IMR-90 (cell line): ENCODE data around the gene BATF. TPM values are rescaled to one million over a fixed set of nuclear protein-coding genes. Genes with fewer than 3 reads are reported as not detected.

Source experiments
- ATAC-seq: fragments of 200-7000 bp; cut with Tn5 transposase; 2 replicates; pipeline ENCODE4 v1.9.1; 2020; ENCODE audit warnings: low read depth, mild to moderate bottlenecking, moderate library complexity
- BruUV-seq: library from RNA; stranded (reverse); fragments of 400-500 nt; replicated peaks from 2 replicates; lab custom pipeline; 2021; lab: Mats Ljungman, UMichigan
- CTCF ChIA-PET: fragments of 300-600 bp; formaldehyde crosslinking; extraction: SDS; loops from one replicate; lab custom pipeline; 2021; ENCODE audit warnings: antibody characterized with exemption; lab: Yijun Ruan, JAX
- POLR2A ChIA-PET: fragments of 300-600 bp; sonication (Branson Sonifier 250); formaldehyde crosslinking; loops from one replicate; lab custom pipeline; 2022; ENCODE audit warnings: antibody characterized with exemption; ENCODE audit not compliant: unreplicated experiment; lab: Charles Lee
- DNase-seq: peaks from one replicate; pipeline ENCODE4 v3.0.0; 2013
- H2AFZ ChIP-seq: replicated peaks from 2 replicates; pipeline ENCODE3; 2013; ENCODE audit warnings: low read length, mild to moderate bottlenecking; ENCODE audit not compliant: poor library complexity
- H2AK5ac ChIP-seq: 2 replicates; pipeline ENCODE4 v1.6.1; 2013; ENCODE audit warnings: low read depth, low read length, inconsistent platforms
- H2AK9ac ChIP-seq: replicated peaks from 2 replicates; pipeline ENCODE3; 2013; ENCODE audit warnings: mild to moderate bottlenecking, low read depth, low read length, moderate library complexity; ENCODE audit not compliant: poor library complexity
- H2BK120ac ChIP-seq: 2 replicates; pipeline ENCODE4 v1.6.1; 2013; ENCODE audit warnings: low read depth, low read length, inconsistent platforms
- H2BK15ac ChIP-seq: 3 replicates; pipeline ENCODE4 v1.6.1; 2013; ENCODE audit warnings: low read depth, low read length, inconsistent platforms
- H2BK20ac ChIP-seq: 2 replicates; pipeline ENCODE4 v1.6.1; 2013; ENCODE audit warnings: low read depth, mild to moderate bottlenecking, inconsistent platforms, low read length, moderate library complexity
- H2BK5ac ChIP-seq: 2 replicates; pipeline ENCODE4 v1.6.1; 2013; ENCODE audit warnings: mild to moderate bottlenecking, low read depth, low read length, inconsistent platforms; ENCODE audit not compliant: poor library complexity, severe bottlenecking
- H3K14ac ChIP-seq: replicated peaks from 2 replicates; pipeline ENCODE4 v1.6.1; 2013; ENCODE audit warnings: low read depth, low read length, inconsistent platforms
- H3K18ac ChIP-seq: 2 replicates; pipeline ENCODE4 v1.6.1; 2013; ENCODE audit warnings: low read depth, low read length, control low read depth
- H3K23ac ChIP-seq: 2 replicates; pipeline ENCODE4 v1.6.1; 2013; ENCODE audit warnings: low read depth, low read length, inconsistent platforms
- H3K27ac ChIP-seq: 2 replicates; pipeline ENCODE4 v1.5.1; 2013; ENCODE audit warnings: mild to moderate bottlenecking, control low read depth, low read length; ENCODE audit not compliant: insufficient read depth
- H3K27me3 ChIP-seq: 2 replicates; pipeline ENCODE4 v1.6.1; 2013; ENCODE audit warnings: low read length; ENCODE audit not compliant: control insufficient read depth, insufficient read depth
- H3K36me3 ChIP-seq: 2 replicates; pipeline ENCODE4 v1.6.1; 2013; ENCODE audit warnings: low read length, mixed read lengths; ENCODE audit not compliant: control insufficient read depth, insufficient read depth
- H3K4ac ChIP-seq: 2 replicates; pipeline ENCODE4 v1.6.1; 2013; ENCODE audit warnings: low read depth, low read length, inconsistent platforms
- H3K4me1 ChIP-seq: 2 replicates; pipeline ENCODE4 v1.6.1; 2013; ENCODE audit warnings: low read length, mixed read lengths; ENCODE audit not compliant: control insufficient read depth, insufficient read depth
- H3K4me2 ChIP-seq: 2 replicates; pipeline ENCODE4 v1.6.1; 2013; ENCODE audit warnings: low read depth, mild to moderate bottlenecking, control low read depth, low read length, moderate library complexity
- H3K4me3 ChIP-seq: 2 replicates; pipeline ENCODE4 v1.5.1; 2013; ENCODE audit warnings: low read depth, mild to moderate bottlenecking, control low read depth, low read length, moderate library complexity; ENCODE audit not compliant: insufficient read depth
- H3K56ac ChIP-seq: 2 replicates; pipeline ENCODE4 v1.6.1; 2013; ENCODE audit warnings: low read length, inconsistent platforms; ENCODE audit not compliant: insufficient read depth; ENCODE audit errors: extremely low read depth
- H3K79me1 ChIP-seq, 2 experiments: 2 replicates each; pipeline ENCODE4 v1.6.1; 2013; ENCODE audit warnings: low read length in 2 of 2, inconsistent platforms in 1 of 2, low read depth in 1 of 2
- H3K9ac ChIP-seq: 2 replicates; pipeline ENCODE4 v1.6.1; 2013; ENCODE audit warnings: low read depth, low read length, control low read depth
- H3K9me1 ChIP-seq: 2 replicates; pipeline ENCODE4 v1.6.1; 2013; ENCODE audit warnings: low read length, inconsistent platforms; ENCODE audit not compliant: insufficient read depth
- H3K9me3 ChIP-seq: 2 replicates; pipeline ENCODE4 v1.6.1; 2013; ENCODE audit warnings: low read length; ENCODE audit not compliant: control insufficient read depth, insufficient read depth
- H4K20me1 ChIP-seq: 2 replicates; pipeline ENCODE4 v1.6.1; 2013; ENCODE audit warnings: low read length, inconsistent platforms; ENCODE audit not compliant: insufficient read depth
- H4K5ac ChIP-seq: 2 replicates; pipeline ENCODE4 v1.6.1; 2013; ENCODE audit warnings: mild to moderate bottlenecking, low read depth, low read length, control low read depth
- H4K8ac ChIP-seq, 2 experiments: 2 replicates each; pipeline ENCODE4 v1.6.1; 2013; ENCODE audit warnings: low read depth in 2 of 2, low read length in 2 of 2, control low read depth in 1 of 2, inconsistent platforms in 1 of 2
- H4K91ac ChIP-seq: 2 replicates; pipeline ENCODE4 v1.6.1; 2013; ENCODE audit warnings: low read depth, low read length, inconsistent platforms; ENCODE audit not compliant: insufficient read depth
- CHD1 ChIP-seq: IDR thresholded peaks from 2 replicates; pipeline ENCODE4 v1.6.1; 2012; ENCODE audit warnings: low read depth, low read length, improper control_type of control experiment
- MXI1 ChIP-seq: IDR thresholded peaks from 2 replicates; pipeline ENCODE4 v1.6.1; 2012; ENCODE audit warnings: low read depth, mild to moderate bottlenecking, low read length, moderate library complexity, borderline replicate concordance
- NFE2L2 ChIP-seq: fragments of 150-350 bp; IDR thresholded peaks from 2 replicates; pipeline ENCODE4 v1.6.1; 2016; ENCODE audit warnings: low read depth, mild to moderate bottlenecking, low read length
- RAD21 ChIP-seq: IDR thresholded peaks from 2 replicates; pipeline ENCODE4 v1.6.1; 2012; ENCODE audit warnings: low read length, improper control_type of control experiment
- RFX5 ChIP-seq: IDR thresholded peaks from 2 replicates; pipeline ENCODE4 v1.8.0; 2012; ENCODE audit warnings: low read depth, mild to moderate bottlenecking, low read length, moderate library complexity
- SMC3 ChIP-seq: fragments of 150-350 bp; IDR thresholded peaks from 2 replicates; pipeline ENCODE4 v1.6.1; 2016; ENCODE audit warnings: low read depth, mild to moderate bottlenecking, antibody characterized with exemption, low read length, moderate library complexity
- WGBS, 2 experiments: methylation state at CpG; one replicate each; pipeline versions ENCODE4 v1.1.5 to v1.1.7; 2013; ENCODE audit warnings: missing lambda C conversion rate in 2 of 2; ENCODE audit not compliant: insufficient read length in 1 of 2; ENCODE audit errors: extremely low coverage in 2 of 2; 5-methylcytosine and 5-hydroxymethylcytosine counted together
- dilution Hi-C: fragments of 300-500 bp; cut with HindIII; formaldehyde crosslinking; loops from one replicate; pipeline ENCODE4 v1.14.3; 2018; ENCODE audit warnings: low sequenced_read_pairs; ENCODE audit not compliant: unreplicated experiment
- in situ Hi-C: fragments of 300-500 bp; cut with MboI; formaldehyde crosslinking; loops from 3 replicates; pipeline ENCODE4 v1.14.3; 2019; ENCODE audit warnings: low sequenced_read_pairs, inconsistent platforms, mixed read lengths
- intact Hi-C: fragments of 100-400 bp; cut with micrococcal nuclease; formaldehyde crosslinking; loops from 2 replicates; pipeline ENCODE4 v1.10.0; 2022
- polyA plus RNA-seq, 3 experiments: library from polyadenylated mRNA; depleted of rRNA; stranded (reverse); fragments of >200 nt; gene quantifications; 2 replicates each; pipeline ENCODE4 v1.2.3, GENCODE V29; 2012; ENCODE audit warnings: low replicate concordance in 1 of 3
- total RNA-seq: library from RNA; depleted of rRNA; stranded (reverse); fragments of >200 nt; gene quantifications from 2 replicates; pipeline ENCODE4 v1.2.3, GENCODE V29; 2012
- TF ChIP-seq, protein P1 (sequence below): fragments of 150-350 bp; IDR thresholded peaks from 2 replicates; pipeline ENCODE4 v1.6.1; 2017; ENCODE audit warnings: mild to moderate bottlenecking, antibody characterized with exemption, low read length, low read depth
- TF ChIP-seq, protein P2 (sequence below): fragments of 150-350 bp; IDR thresholded peaks from 2 replicates; pipeline ENCODE4 v1.6.1; 2016; ENCODE audit warnings: low read depth, mild to moderate bottlenecking, low read length, moderate library complexity, borderline replicate concordance

BATF gene
- total and polyA plus RNA-seq, 2 of the 4 experiments (the other 2 are of a cell fraction): not detected

DNA sequence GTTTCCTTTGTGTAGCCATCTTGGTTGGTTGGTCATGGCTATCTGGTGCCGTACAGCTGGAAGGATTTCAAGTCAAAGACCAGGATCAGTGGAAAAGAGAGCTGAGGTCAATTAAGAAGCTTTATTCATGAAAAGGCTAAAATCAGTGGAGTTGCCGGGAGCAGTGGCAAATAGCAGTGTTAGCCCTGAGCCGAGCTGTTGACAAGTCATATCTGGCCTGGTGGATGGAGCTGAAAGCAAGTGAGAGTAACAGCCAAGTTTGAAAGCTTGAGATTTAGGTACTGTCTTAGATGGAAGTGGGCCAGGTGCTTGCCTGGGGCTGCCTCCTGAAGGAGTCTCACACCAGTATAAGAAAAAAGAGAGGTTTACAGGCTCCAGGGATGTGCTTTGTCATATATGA, 9.0 kb downstream of the BATF start:
- Histone ChIP-seq H4K5ac (no peak overlapping the region), H3K27me3 (peaks cover 10% of the 10 kb centered on the region), H3K36me3 (no peaks in the 10 kb centered on the region), H2BK120ac (no peak overlapping the region), H3K27ac (no peak overlapping the region), H3K4me1 (peaks cover 2% of the 10 kb centered on the region), H3K23ac (no peak overlapping the region), H3K14ac (0 out of 2 replicates have a peak overlapping the region, but pooled peaks have one; percentile 8), H2BK5ac (no peak overlapping the region), H3K79me1 (no peaks in the 10 kb centered on the region), H2AK9ac (no peak overlapping the region), H4K20me1 (no peaks in the 10 kb centered on the region), H4K8ac (no peak overlapping the region), H2AFZ (peak overlapping the region; percentile 25), H2BK15ac (no peak overlapping the region), H3K9me1 (peaks cover 3% of the 10 kb centered on the region), H3K4ac (no peak overlapping the region), H4K91ac (no peak overlapping the region), H2AK5ac (no peak overlapping the region), H3K56ac (no peak overlapping the region), H3K18ac (no peak overlapping the region), H3K4me2 (no peak overlapping the region), H3K9me3 (no peaks in the 10 kb centered on the region), H3K4me3 (no peak overlapping the region), H2BK20ac (no peak overlapping the region), H3K9ac (no peak overlapping the region)
- TF ChIP-seq, protein P1, sequence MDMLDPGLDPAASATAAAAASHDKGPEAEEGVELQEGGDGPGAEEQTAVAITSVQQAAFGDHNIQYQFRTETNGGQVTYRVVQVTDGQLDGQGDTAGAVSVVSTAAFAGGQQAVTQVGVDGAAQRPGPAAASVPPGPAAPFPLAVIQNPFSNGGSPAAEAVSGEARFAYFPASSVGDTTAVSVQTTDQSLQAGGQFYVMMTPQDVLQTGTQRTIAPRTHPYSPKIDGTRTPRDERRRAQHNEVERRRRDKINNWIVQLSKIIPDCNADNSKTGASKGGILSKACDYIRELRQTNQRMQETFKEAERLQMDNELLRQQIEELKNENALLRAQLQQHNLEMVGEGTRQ: no peak
- TF ChIP-seq NFE2L2: no peak
- no peak for TF ChIP-seq RFX5
- no peak for TF ChIP-seq RAD21
- TF ChIP-seq, protein P2, sequence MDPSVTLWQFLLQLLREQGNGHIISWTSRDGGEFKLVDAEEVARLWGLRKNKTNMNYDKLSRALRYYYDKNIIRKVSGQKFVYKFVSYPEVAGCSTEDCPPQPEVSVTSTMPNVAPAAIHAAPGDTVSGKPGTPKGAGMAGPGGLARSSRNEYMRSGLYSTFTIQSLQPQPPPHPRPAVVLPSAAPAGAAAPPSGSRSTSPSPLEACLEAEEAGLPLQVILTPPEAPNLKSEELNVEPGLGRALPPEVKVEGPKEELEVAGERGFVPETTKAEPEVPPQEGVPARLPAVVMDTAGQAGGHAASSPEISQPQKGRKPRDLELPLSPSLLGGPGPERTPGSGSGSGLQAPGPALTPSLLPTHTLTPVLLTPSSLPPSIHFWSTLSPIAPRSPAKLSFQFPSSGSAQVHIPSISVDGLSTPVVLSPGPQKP: no peak
- no peak for TF ChIP-seq SMC3
- TF ChIP-seq MXI1: no peak
- no peak for TF ChIP-seq CHD1
- CTCF ChIA-PET: no interaction called here
- BruUV-seq: no TSS peak
- POLR2A ChIA-PET: no interaction called here
- DNase-seq (no peak), ATAC-seq (no peak)
- in situ Hi-C loops: no loop called here
- intact Hi-C loops: no loop called here
- dilution Hi-C loops: no loop called here
- 73% methylated on average over 3 of the region's 3 CpGs; no CpG with 5 or more reads in 1 of the 2 experiments for WGBS, 2 experiments
